Kidney (tissue), 14 donors: Measurements from ENCODE around the gene MYF5. TPM values are rescaled to one million over a fixed set of nuclear protein-coding genes. Genes with fewer than 3 reads are reported as not detected.

Experiments used
- DNase-seq, 5 donors: peaks; one replicate each; pipeline ENCODE4 v3.0.0-alpha.2; 2013 to 2020
- FAIRE-seq: peaks from 2 replicates; lab custom pipeline; 2012; peaks lifted over from hg19 to GRCh38; lab: Jason Lieb, UNC
- H3K27ac ChIP-seq, 2 donors: one replicate each; pipeline ENCODE4 v1.7.0; 2013; ENCODE audit warnings: low read depth in 2 of 2, low read length in 2 of 2, inconsistent platforms in 1 of 2
- H3K27me3 ChIP-seq: one replicate; pipeline ENCODE4 v1.7.1; 2013; ENCODE audit warnings: low read length, inconsistent platforms; ENCODE audit not compliant: control insufficient read depth, insufficient read depth
- H3K36me3 ChIP-seq, 3 donors: one replicate each; pipeline versions ENCODE4 v1.7.0 to v1.7.1; 2013; ENCODE audit warnings: low read length in 3 of 3, control low read depth in 1 of 3, inconsistent platforms in 1 of 3; ENCODE audit not compliant: insufficient read depth in 3 of 3, control insufficient read depth in 2 of 3
- H3K4me1 ChIP-seq, 3 donors: one replicate each; pipeline versions ENCODE4 v1.7.0 to v1.7.1; 2013; ENCODE audit warnings: low read length in 3 of 3, inconsistent platforms in 1 of 3, low read depth in 1 of 3; ENCODE audit not compliant: control insufficient read depth in 2 of 3, insufficient read depth in 2 of 3
- H3K4me3 ChIP-seq, 3 donors: one replicate each; pipeline versions ENCODE4 v1.7.0 to v1.8.1; 2013; ENCODE audit warnings: low read length in 3 of 3, control low read depth in 1 of 3, inconsistent platforms in 1 of 3
- H3K9ac ChIP-seq, 3 donors: one replicate each; pipeline versions ENCODE4 v1.7.0 to v1.7.1; 2013; ENCODE audit warnings: low read length in 3 of 3, control low read depth in 1 of 3, inconsistent platforms in 1 of 3
- H3K9me3 ChIP-seq, 3 donors: one replicate each; pipeline versions ENCODE4 v1.7.0 to v1.7.1; 2013; ENCODE audit warnings: low read length in 3 of 3, control low read depth in 1 of 3, inconsistent platforms in 1 of 3; ENCODE audit not compliant: control insufficient read depth in 2 of 3, insufficient read depth in 1 of 3
- intact Hi-C: fragments of 100-400 bp; cut with DNase I; formaldehyde crosslinking; loops from one replicate; pipeline ENCODE4 v1.11.1; 2022
- polyA plus RNA-seq: library from polyadenylated mRNA; stranded (reverse); fragments of 350-450 nt; fragmentation: Illumina TruSeq; extraction: RNeasy Lipid Tissue Mini Kit (QIAGEN cat#74804); gene quantifications from one replicate; pipeline ENCODE4 v1.2.3, GENCODE V29; 2014; ENCODE audit warnings: low read depth, low replicate concordance; ENCODE audit not compliant: insufficient read depth
- total RNA-seq: library from RNA; stranded (reverse); fragmentation: NEBNext Ultra II Directional; extraction: Animal tissue kit (Norgen Biotek cat#: 25700); gene quantifications from one replicate; pipeline ENCODE4 v1.2.1, GENCODE V29; 2021
- TF ChIP-seq, protein P1 (sequence below): IDR thresholded peaks from 3 replicates; pipeline ENCODE4 v1.5.1; 2012; ENCODE audit warnings: mild to moderate bottlenecking, moderate library complexity, borderline replicate concordance; ENCODE audit not compliant: insufficient read depth; ENCODE audit errors: extremely low read depth
- donor health status: control.
- donor health status: control.
- donor health status: control.
- donor health status: control.
- donor health status: control.
- donor health status: DM: yes; HTN: yes; CAD: no.
- donor health status: Normal renal cell carcinoma (clear cell type).

Gene MYF5
- total and polyA plus RNA-seq, 2 donors from 2014 or later = not detected

DNA sequence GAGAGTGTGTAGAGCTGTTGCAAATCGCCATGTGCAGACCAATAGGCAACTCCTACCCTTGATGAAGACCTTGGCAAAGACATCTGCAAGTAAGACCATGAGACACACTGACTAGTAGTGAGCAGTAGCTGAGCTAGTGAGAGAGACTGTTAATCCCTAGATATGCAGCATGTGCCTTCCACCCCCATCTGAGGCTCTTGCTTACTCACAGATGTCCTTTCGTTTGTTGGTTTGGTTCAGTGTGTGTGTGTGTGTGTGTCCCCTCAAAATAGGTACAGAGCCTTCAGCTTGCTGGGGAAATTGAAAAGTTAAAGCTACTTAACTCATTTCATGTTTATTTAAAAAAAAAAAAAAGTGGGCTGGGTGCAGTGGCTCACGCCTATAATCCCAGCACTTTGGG is 37.6 kb downstream of the MYF5 start:
- no peak overlapping the region for H3K27ac ChIP-seq
- H3K9me3 ChIP-seq = no peaks in the 10 kb centered on the region
- FAIRE-seq (no peak), DNase-seq (no peak)
- no peak overlapping the region for H3K4me3 ChIP-seq
- H3K4me1 ChIP-seq = no peaks in the 10 kb centered on the region
- no peaks in the 10 kb centered on the region for H3K36me3 ChIP-seq
- no peak overlapping the region for H3K9ac ChIP-seq
- TF ChIP-seq, protein P1, sequence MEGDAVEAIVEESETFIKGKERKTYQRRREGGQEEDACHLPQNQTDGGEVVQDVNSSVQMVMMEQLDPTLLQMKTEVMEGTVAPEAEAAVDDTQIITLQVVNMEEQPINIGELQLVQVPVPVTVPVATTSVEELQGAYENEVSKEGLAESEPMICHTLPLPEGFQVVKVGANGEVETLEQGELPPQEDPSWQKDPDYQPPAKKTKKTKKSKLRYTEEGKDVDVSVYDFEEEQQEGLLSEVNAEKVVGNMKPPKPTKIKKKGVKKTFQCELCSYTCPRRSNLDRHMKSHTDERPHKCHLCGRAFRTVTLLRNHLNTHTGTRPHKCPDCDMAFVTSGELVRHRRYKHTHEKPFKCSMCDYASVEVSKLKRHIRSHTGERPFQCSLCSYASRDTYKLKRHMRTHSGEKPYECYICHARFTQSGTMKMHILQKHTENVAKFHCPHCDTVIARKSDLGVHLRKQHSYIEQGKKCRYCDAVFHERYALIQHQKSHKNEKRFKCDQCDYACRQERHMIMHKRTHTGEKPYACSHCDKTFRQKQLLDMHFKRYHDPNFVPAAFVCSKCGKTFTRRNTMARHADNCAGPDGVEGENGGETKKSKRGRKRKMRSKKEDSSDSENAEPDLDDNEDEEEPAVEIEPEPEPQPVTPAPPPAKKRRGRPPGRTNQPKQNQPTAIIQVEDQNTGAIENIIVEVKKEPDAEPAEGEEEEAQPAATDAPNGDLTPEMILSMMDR = no peak
- no peaks in the 10 kb centered on the region for H3K27me3 ChIP-seq
- intact Hi-C loops = no loop called here

DNA sequence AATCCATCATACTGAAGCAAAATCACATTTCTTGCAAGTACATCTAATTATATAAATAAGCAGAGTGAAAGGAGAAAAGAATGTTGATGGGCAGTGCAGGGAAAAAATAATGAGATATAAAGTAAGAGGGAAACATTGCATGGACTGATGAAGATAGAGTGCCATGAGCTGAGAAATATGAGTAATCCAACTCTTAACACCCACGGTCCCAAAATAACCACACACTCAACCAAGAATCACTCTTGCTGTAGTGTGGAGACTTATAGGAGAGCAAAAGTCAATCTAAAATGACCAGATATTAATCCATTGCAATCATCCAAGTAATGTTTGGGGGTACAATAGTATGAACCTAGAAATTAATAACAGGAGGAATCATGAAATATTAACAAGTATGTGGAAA is 40.2 kb downstream of the MYF5 start:
- Histone ChIP-seq H3K36me3 (no peaks in the 10 kb centered on the region), H3K27me3 (no peaks in the 10 kb centered on the region), H3K4me1 (no peaks in the 10 kb centered on the region), H3K27ac (no peak overlapping the region), H3K4me3 (no peak overlapping the region), H3K9ac (no peak overlapping the region), H3K9me3 (no peaks in the 10 kb centered on the region)
- TF ChIP-seq, protein P1 = no peak
- intact Hi-C loops = no loop called here
- no peak for FAIRE-seq
- no peak for DNase-seq

DNA sequence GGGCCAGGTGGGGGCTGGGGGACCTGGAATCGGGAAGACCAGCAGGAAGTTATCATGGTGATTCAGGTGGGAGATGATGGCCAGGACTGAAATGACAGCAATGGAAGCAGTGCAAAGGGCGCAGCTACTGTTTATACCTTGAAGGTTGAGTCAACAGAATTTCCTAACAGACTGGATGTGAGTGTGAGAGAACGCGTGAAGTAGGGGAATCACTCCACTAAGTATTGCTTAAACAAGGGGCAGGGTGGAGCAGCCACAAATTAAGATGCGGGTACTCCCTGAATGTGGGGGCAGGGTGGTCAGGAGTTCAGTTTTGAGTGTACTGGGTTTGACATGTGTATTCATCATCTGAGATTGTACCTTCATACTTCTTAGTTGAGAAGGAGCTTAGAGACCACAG is 45.1 kb downstream of the MYF5 start:
- Histone ChIP-seq H3K27me3 (no peaks in the 10 kb centered on the region), H3K9me3 (no peaks in the 10 kb centered on the region), H3K36me3 (no peaks in the 10 kb centered on the region), H3K27ac (no peak overlapping the region), H3K9ac (no peak overlapping the region), H3K4me3 (no peak overlapping the region), H3K4me1 (no peaks in the 10 kb centered on the region)
- FAIRE-seq = no peak
- no peak for DNase-seq
- intact Hi-C loops = no loop called here
- TF ChIP-seq, protein P1 = no peak

DNA sequence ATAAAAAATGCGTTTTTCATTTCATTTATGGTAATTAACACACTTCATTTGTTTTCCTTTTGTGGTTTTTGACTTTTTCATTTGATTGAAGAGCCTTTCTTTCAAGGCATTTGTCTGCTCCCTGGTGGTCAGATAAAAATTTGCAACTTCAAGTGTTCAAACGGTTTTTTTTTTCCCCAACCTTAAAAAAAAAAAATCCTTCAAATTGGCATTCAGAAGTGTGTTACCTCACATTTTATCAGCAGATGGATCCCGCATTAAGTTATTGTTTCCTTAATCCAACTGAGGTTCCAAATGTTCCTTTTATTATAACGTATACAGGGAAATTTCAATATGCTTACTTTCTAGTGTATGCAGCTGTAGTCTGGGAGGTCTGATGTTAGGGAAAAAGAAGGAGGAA is 47.2 kb downstream of the MYF5 start:
- no peak overlapping the region for H3K9ac ChIP-seq
- H3K4me1 ChIP-seq = no peaks in the 10 kb centered on the region
- H3K36me3 ChIP-seq = no peaks in the 10 kb centered on the region
- FAIRE-seq (peak; percentile 86), DNase-seq (peak in 2 of 5 donors; percentile 65 to 73)
- H3K4me3 ChIP-seq = no peak overlapping the region
- intact Hi-C loops = no loop called here
- H3K27ac ChIP-seq = no peak overlapping the region
- H3K9me3 ChIP-seq = no peaks in the 10 kb centered on the region
- no peaks in the 10 kb centered on the region for H3K27me3 ChIP-seq
- TF ChIP-seq, protein P1 = peak; percentile 23
